ENCODE data around the gene PTPN4. TPM values are rescaled to one million over a fixed set of nuclear protein-coding genes. Genes with fewer than 3 reads are reported as not detected.
A peak's percentile ranks its signal among the peaks of the same experiment; 100 is the strongest.

PTPN4 gene
- total and polyA plus RNA-seq, 2 of the 13 experiments (the other 11 are each of a cell fraction or from before 2014, with no cell fraction given): 20.3 to 34.6 TPM

GRCh38 chr2:119724656-119725485 is 34.9 kb upstream of the PTPN4 start:
- TF ChIP-seq ZNF687 (CRISPR knock-in tag; IDR thresholded peaks at IDR 0.05) (0 out of 2 replicates have a peak, but pooled peaks have one; percentile 20), ZNF367 (CRISPR knock-in tag; IDR thresholded peaks at IDR 0.05; ENCODE audit: borderline replicate concordance) (no peak), ZNF768 (CRISPR knock-in tag; IDR thresholded peaks at IDR 0.05) (0 out of 2 replicates have a peak, but pooled peaks have one; percentile 3)
- H3K4me1 ChIP-seq (ENCODE audit: insufficient read depth, low read length): peaks cover 46% of the 10 kb centered on the region
- FAIRE-seq: no peak
- no peaks in the 10 kb centered on the region for H3K9me3 ChIP-seq (ENCODE audit: low read length)
- ATAC-seq: peak; percentile 29
- DNase-seq (ENCODE audit: low spot score): no peak
- H4K20me1 ChIP-seq (ENCODE audit: insufficient read depth, low read length): no peaks in the 10 kb centered on the region
- no peak overlapping the region for H3K27ac ChIP-seq (ENCODE audit: extremely low read length, insufficient read depth, low read length)
- 57% methylated on average over 9 of the region's 10 CpGs for WGBS (ENCODE audit: low lambda C conversion rate)
- H2AFZ ChIP-seq (ENCODE audit: low read length): no peak overlapping the region
- peak overlapping the region in 1 of 3 experiments; percentile 2; a peak in 1 of 6 replicates for H3K4me3 ChIP-seq (replicated peaks in 1 of 3; ENCODE audit: insufficient read depth in 1 of 3, low read depth in 2 of 3, low read length in 3 of 3)
- no peak overlapping the region for H3K9ac ChIP-seq (ENCODE audit: insufficient read depth, low read depth, low read length)
- H3K4me2 ChIP-seq (ENCODE audit: low read depth, low read length): peak overlapping the region; percentile 68
- H3K36me3 ChIP-seq (replicated peaks in 1 of 2; ENCODE audit: control insufficient read depth in 1 of 2, insufficient read depth in 2 of 2, low read length in 2 of 2): no peaks in the 10 kb centered on the region
- ChIA-PET CTCF (ENCODE audit: low intra/inter-chr PET ratio, low total read pairs) (no interaction called here), POLR2A (interaction anchor here (0.8 to 2.3 kb wide), 3 partner anchors 9 to 46 kb away, joined by 3 to 7 read pairs (median 3); partner anchors contain the start of genes PTPN4 and TMEM177)
- no TSS peak for BruUV-seq (replicated peaks)
- in situ Hi-C loops (cut with HindIII; ENCODE audit: extremely low pct_ligation_motif_present, low pct_unique_long_range_greater_than_20kb): no loop called here
- peaks cover 0 to 6% of the 10 kb centered on the region in 2 experiments; a peak in 2 of 5 replicates for H3K27me3 ChIP-seq (ENCODE audit: control insufficient read depth in 1 of 2, insufficient read depth in 2 of 2, low read length in 2 of 2)
- no peaks in the 10 kb centered on the region for H3K79me2 ChIP-seq (ENCODE audit: insufficient read depth, low read length)
- intact Hi-C loops (cut with micrococcal nuclease; ENCODE audit: unreplicated experiment): no loop called here

Measured in HepG2 (cell line).